HepG2 (cell line): ENCODE data around the gene PPM1G. TPM values are rescaled to one million over a fixed set of nuclear protein-coding genes. Genes with fewer than 3 reads are reported as not detected.
A peak's percentile ranks its signal among the peaks of the same experiment; 100 is the strongest.

Source experiments
- AHR ChIP-seq: IDR thresholded peaks from 2 replicates; pipeline ENCODE4 v1.6.1; 2018; ENCODE audit warnings: missing genetic modification reagents, missing compliant biosample characterization
- BHLHE40 ChIP-seq: IDR thresholded peaks from 2 replicates; pipeline ENCODE4 v1.6.1; 2011; ENCODE audit warnings: low read length, improper control_type of control experiment
- GZF1 ChIP-seq: sonication (generic); formaldehyde crosslinking; IDR thresholded peaks from 2 replicates; pipeline ENCODE4 v1.5.1; 2020; ENCODE audit warnings: mild to moderate bottlenecking, missing genetic modification reagents
- LCORL ChIP-seq, 2 experiments: fragments of 450-650 bp in 1 of 2; sonication (generic) in 1 of 2; formaldehyde crosslinking in 1 of 2; IDR thresholded peaks; 2 replicates each; pipeline versions ENCODE4 v1.5.0 to v1.6.1; 2017 to 2020; ENCODE audit warnings: antibody characterized with exemption in 1 of 2, missing genetic modification reagents in 1 of 2
- MYPOP ChIP-seq: sonication (generic); formaldehyde crosslinking; IDR thresholded peaks from 2 replicates; pipeline ENCODE4 v1.8.1; 2023; ENCODE audit warnings: mild to moderate bottlenecking, moderate library complexity, missing genetic modification reagents
- NFIC ChIP-seq: IDR thresholded peaks from 2 replicates; pipeline ENCODE4 v1.6.1; 2012; ENCODE audit warnings: mild to moderate bottlenecking, low read length, inconsistent platforms
- THYN1 ChIP-seq: sonication (generic); formaldehyde crosslinking; IDR thresholded peaks from 2 replicates; pipeline ENCODE4 v1.8.1; 2023; ENCODE audit warnings: low read depth, mild to moderate bottlenecking, moderate library complexity, missing genetic modification reagents, borderline replicate concordance
- TP53 ChIP-seq: sonication (generic); formaldehyde crosslinking; conservative IDR thresholded peaks from 2 replicates; pipeline ENCODE4 v1.4.0; 2020; ENCODE audit warnings: missing genetic modification reagents
- YY1 ChIP-seq: IDR thresholded peaks from 2 replicates; pipeline ENCODE4 v1.6.1; 2011; ENCODE audit warnings: low read length, low read depth, moderate library complexity, mild to moderate bottlenecking; ENCODE audit not compliant: insufficient read depth, insufficient replicate concordance
- ZHX1 ChIP-seq: sonication (generic); formaldehyde crosslinking; IDR thresholded peaks from 2 replicates; pipeline ENCODE4 v1.8.1; 2022; ENCODE audit warnings: low read depth, mild to moderate bottlenecking, missing genetic modification reagents
- ZNF274 ChIP-seq: sonication (generic); formaldehyde crosslinking; IDR thresholded peaks from 2 replicates; pipeline ENCODE4 v1.5.1; 2020; ENCODE audit warnings: mild to moderate bottlenecking, missing genetic modification reagents
- ZNF598 ChIP-seq: sonication (generic); formaldehyde crosslinking; IDR thresholded peaks from 2 replicates; pipeline ENCODE4 v1.5.1; 2020; ENCODE audit warnings: mild to moderate bottlenecking, missing genetic modification reagents, borderline replicate concordance
- polyA plus RNA-seq, 8 experiments: library from polyadenylated mRNA; depleted of rRNA in 3 of 8; stranded (reverse) in 7 of 8; unstranded in 1 of 8; fragments of >200 nt; fragmentation: Illumina TruSeq in 4 of 8; extraction: Trizol in 4 of 8; gene quantifications; 2 replicates each; pipeline versions ENCODE4 v1.2.1 to v1.2.3, GENCODE V29; 2011 to 2016; ENCODE audit warnings: low read depth in 4 of 8, missing spikeins in 1 of 8, mixed read lengths in 1 of 8; ENCODE audit not compliant: insufficient read depth in 1 of 8
- total RNA-seq, 5 experiments: library from RNA; depleted of rRNA; stranded (reverse); fragments of >200 nt; fragmentation: Illumina TruSeq; extraction: Trizol; gene quantifications; 2 replicates each; pipeline ENCODE4 v1.2.3, GENCODE V29; 2016; ENCODE audit warnings: low read depth in 1 of 5
- TF ChIP-seq, protein P1 (sequence below): sonication (generic); formaldehyde crosslinking; IDR thresholded peaks from 2 replicates; pipeline ENCODE4 v1.5.0; 2020; ENCODE audit warnings: mild to moderate bottlenecking, missing genetic modification reagents
- TF ChIP-seq, protein P2 (sequence below): sonication (generic); formaldehyde crosslinking; IDR thresholded peaks from 2 replicates; pipeline ENCODE4 v1.4.0; 2020; ENCODE audit warnings: mild to moderate bottlenecking, missing genetic modification reagents
- TF ChIP-seq, protein P3 (sequence below): sonication (generic); formaldehyde crosslinking; IDR thresholded peaks from 2 replicates; pipeline ENCODE4 v1.4.0; 2020; ENCODE audit warnings: missing genetic modification reagents, borderline replicate concordance

The PPM1G gene
- total and polyA plus RNA-seq, 2 of the 13 experiments (the other 11 are each of a cell fraction or from before 2014, with no cell fraction given), result 58.2 to 213 TPM

DNA sequence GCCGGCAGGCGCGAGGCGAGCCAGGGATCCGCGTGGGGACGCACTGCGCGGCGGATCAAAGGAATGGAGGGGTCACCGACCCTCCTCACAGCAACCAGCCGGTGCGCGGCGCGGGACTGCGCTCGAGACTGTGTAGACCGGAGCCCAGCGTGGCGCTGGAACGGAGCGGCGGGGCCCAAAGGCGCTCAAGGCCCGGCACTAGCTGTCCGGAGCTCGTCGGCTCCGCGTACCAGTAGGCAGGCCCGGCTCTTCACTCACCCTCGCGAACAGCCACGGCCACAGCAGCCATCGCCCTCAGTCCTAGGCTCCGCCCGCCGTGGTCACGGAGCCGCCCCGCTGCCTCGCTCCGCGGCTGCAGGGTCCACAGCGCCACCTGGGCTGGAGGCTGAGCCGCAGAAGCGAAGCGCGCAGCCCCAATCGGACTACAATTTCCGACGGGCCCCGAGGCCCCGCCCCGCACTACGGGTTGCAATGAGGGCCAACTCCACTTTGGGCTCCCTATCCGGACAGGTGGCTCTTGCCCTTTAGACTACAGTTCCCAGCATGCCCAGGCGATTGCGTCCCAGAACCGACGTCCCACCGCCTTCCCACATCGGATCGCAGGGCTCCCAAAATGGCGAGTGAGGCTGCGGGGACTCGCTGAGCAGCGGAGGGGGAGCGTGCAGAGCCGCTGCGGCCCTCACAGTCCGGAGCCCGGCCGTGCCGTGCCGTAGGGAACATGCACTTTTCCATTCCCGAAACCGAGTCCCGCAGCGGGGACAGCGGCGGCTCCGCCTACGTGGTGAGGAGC, 39.2 kb downstream of the PPM1G start, which contains the start of the genes EIF2B4 and SNX17 (continued):
- TF ChIP-seq, protein P1, sequence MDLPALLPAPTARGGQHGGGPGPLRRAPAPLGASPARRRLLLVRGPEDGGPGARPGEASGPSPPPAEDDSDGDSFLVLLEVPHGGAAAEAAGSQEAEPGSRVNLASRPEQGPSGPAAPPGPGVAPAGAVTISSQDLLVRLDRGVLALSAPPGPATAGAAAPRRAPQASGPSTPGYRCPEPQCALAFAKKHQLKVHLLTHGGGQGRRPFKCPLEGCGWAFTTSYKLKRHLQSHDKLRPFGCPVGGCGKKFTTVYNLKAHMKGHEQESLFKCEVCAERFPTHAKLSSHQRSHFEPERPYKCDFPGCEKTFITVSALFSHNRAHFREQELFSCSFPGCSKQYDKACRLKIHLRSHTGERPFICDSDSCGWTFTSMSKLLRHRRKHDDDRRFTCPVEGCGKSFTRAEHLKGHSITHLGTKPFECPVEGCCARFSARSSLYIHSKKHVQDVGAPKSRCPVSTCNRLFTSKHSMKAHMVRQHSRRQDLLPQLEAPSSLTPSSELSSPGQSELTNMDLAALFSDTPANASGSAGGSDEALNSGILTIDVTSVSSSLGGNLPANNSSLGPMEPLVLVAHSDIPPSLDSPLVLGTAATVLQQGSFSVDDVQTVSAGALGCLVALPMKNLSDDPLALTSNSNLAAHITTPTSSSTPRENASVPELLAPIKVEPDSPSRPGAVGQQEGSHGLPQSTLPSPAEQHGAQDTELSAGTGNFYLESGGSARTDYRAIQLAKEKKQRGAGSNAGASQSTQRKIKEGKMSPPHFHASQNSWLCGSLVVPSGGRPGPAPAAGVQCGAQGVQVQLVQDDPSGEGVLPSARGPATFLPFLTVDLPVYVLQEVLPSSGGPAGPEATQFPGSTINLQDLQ (CRISPR knock-in tag), result peak; percentile 95
- no peak; the same call in none of the 2 replicates for TF ChIP-seq BHLHE40
- TF ChIP-seq NFIC, result no peak
- peak; percentile 96 for TF ChIP-seq YY1
- TF ChIP-seq, protein P2, sequence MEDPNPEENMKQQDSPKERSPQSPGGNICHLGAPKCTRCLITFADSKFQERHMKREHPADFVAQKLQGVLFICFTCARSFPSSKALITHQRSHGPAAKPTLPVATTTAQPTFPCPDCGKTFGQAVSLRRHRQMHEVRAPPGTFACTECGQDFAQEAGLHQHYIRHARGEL (CRISPR knock-in tag), result no peak; the same call in none of the 2 replicates
- TF ChIP-seq GZF1 (CRISPR knock-in tag), result no peak; the same call in 1 of the 2 replicates
- TF ChIP-seq ZNF598 (CRISPR knock-in tag), result peak; percentile 65; the same call in 1 of the 2 replicates
- TF ChIP-seq ZNF274 (CRISPR knock-in tag), result no peak; the same call in 1 of the 2 replicates
- TF ChIP-seq ZHX1 (CRISPR knock-in tag), result 0 out of 2 replicates have a peak, but pooled peaks have one; percentile 69
- TF ChIP-seq AHR (CRISPR knock-in tag), result no peak; the same call in 1 of the 2 replicates
- peak; percentile 92 for TF ChIP-seq TP53
- no peak for TF ChIP-seq THYN1 (CRISPR knock-in tag)
- peak; percentile 69 for TF ChIP-seq LCORL (IDR thresholded peaks at IDR 0.05)
- peak; percentile 100 for TF ChIP-seq LCORL (CRISPR knock-in tag; IDR thresholded peaks at IDR 0.05)
- TF ChIP-seq MYPOP, result peak; percentile 92
- TF ChIP-seq, protein P3, sequence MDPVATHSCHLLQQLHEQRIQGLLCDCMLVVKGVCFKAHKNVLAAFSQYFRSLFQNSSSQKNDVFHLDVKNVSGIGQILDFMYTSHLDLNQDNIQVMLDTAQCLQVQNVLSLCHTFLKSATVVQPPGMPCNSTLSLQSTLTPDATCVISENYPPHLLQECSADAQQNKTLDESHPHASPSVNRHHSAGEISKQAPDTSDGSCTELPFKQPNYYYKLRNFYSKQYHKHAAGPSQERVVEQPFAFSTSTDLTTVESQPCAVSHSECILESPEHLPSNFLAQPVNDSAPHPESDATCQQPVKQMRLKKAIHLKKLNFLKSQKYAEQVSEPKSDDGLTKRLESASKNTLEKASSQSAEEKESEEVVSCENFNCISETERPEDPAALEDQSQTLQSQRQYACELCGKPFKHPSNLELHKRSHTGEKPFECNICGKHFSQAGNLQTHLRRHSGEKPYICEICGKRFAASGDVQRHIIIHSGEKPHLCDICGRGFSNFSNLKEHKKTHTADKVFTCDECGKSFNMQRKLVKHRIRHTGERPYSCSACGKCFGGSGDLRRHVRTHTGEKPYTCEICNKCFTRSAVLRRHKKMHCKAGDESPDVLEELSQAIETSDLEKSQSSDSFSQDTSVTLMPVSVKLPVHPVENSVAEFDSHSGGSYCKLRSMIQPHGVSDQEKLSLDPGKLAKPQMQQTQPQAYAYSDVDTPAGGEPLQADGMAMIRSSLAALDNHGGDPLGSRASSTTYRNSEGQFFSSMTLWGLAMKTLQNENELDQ, result 0 out of 2 replicates have a peak, but pooled peaks have one; percentile 29
